HL-60 (cell line): ENCODE results near the gene HSDL1.

Experiments used
- CTCF ChIP-seq: IDR thresholded peaks from one replicate; pipeline ENCODE4 v1.5.1; 2011; ENCODE audit warnings: low read length, control low read depth, inconsistent platforms; ENCODE audit not compliant: insufficient read depth
- GABPA ChIP-seq: IDR thresholded peaks from 2 replicates; pipeline ENCODE4 v1.6.1; 2012; ENCODE audit warnings: low read depth
- POLR2AphosphoS5 ChIP-seq: IDR thresholded peaks from 2 replicates; pipeline ENCODE4 v1.6.1; 2012; ENCODE audit warnings: low read depth

- TF ChIP-seq CTCF, result no peak
- TF ChIP-seq POLR2AphosphoS5, result no peak
- TF ChIP-seq GABPA, result no peak
These were observed 5.9 kb upstream of the HSDL1 start for GRCh38 chr16:84150926-84151325.
